ENCODE data around the gene USP20.

USP20 gene

DNA sequence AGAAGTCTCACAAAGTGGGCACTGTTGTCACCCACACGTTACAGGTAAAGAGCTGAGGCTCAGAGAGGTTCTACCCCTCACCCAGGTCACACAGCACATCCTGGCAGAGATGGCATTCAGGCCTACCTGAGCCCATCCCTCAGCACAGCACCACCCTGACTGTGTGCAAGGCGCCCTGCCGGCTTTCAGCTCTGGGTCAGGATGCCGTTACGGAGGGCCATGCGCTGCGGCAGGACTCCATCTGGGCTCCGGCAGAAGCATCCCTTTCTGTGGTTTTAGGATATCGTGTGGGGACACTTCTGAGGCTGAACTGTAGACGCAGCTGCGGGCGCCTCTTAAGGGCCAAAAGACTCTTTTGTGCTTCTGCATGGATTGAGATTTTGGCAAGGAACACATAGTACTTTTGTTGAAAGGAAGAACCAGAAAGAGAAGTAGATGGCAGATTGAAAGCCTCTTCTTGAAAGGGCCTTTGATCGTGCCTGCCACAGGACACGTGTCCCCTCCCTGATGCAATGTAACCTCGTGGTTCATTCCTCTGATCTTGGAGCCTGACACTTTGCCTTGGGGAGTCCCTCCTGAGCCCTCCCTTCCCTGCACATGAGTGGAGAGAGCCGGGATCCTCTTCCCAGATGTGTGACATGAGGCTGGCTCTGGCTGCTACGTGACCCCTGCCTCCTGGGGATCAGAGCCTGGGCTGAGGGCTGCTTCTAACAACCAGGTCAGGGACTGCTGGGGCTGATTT, 31.3 kb downstream of the USP20 start:
- no peak for DNase-seq (ENCODE audit: low spot score)
- TF ChIP-seq, protein P1, sequence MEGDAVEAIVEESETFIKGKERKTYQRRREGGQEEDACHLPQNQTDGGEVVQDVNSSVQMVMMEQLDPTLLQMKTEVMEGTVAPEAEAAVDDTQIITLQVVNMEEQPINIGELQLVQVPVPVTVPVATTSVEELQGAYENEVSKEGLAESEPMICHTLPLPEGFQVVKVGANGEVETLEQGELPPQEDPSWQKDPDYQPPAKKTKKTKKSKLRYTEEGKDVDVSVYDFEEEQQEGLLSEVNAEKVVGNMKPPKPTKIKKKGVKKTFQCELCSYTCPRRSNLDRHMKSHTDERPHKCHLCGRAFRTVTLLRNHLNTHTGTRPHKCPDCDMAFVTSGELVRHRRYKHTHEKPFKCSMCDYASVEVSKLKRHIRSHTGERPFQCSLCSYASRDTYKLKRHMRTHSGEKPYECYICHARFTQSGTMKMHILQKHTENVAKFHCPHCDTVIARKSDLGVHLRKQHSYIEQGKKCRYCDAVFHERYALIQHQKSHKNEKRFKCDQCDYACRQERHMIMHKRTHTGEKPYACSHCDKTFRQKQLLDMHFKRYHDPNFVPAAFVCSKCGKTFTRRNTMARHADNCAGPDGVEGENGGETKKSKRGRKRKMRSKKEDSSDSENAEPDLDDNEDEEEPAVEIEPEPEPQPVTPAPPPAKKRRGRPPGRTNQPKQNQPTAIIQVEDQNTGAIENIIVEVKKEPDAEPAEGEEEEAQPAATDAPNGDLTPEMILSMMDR (IDR thresholded peaks at IDR 0.05; ENCODE audit: extremely low read depth, insufficient read depth, missing control alignments), result no peak
- in situ Hi-C loops (cut with MboI; ENCODE audit: low pct_unique_long_range_greater_than_20kb, low sequenced_read_pairs, unreplicated experiment), result no loop called here

DNA sequence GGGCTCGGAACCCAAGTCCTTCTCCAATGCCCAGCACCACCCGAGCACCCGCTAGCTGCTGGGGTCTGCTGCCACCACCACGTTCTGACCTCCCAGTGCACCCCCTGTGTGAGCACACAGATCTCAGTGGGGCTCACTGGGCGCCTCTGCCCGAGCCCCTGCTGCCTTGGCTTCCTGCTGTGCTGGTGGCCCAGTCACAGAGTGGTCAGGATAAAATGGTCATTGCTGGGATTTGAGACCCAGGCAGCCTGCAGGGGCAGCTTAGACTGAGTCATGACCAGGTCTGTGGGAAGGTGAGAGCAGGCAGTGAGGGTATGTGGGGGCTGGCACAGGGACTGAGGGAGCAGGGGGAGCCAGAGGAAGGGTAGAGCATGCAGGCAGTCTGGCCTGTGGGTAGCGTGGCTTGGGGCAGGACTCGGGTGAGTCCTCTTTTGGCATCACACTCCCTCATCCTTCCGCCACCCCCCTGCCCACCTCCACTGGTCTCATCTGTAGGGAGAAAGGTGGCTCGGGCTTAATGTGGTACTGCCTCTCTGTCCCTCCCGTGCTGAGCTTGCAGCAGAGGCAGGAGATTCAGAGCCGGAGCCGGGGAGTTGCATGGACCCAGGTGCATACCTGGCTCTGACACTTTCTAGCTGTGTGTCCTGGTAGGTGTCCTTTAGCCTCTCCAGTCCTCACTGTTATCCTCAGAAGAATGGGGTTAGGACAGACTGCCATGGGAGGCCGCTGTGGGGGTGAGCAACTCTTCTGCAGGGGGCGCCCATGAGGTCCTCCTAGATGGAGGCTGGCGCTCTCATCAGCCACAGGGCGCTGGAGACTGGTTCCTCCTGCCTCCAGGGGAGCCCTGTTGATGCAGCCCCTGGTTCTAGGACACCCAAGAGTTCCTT, 32.1 kb downstream of the USP20 start:
- in situ Hi-C loops (cut with MboI; ENCODE audit: low pct_unique_long_range_greater_than_20kb, low sequenced_read_pairs, unreplicated experiment), result no loop called here
- TF ChIP-seq, protein P1 (IDR thresholded peaks at IDR 0.05; ENCODE audit: extremely low read depth, insufficient read depth, missing control alignments), result no peak
- no peak for DNase-seq (ENCODE audit: low spot score)

DNA sequence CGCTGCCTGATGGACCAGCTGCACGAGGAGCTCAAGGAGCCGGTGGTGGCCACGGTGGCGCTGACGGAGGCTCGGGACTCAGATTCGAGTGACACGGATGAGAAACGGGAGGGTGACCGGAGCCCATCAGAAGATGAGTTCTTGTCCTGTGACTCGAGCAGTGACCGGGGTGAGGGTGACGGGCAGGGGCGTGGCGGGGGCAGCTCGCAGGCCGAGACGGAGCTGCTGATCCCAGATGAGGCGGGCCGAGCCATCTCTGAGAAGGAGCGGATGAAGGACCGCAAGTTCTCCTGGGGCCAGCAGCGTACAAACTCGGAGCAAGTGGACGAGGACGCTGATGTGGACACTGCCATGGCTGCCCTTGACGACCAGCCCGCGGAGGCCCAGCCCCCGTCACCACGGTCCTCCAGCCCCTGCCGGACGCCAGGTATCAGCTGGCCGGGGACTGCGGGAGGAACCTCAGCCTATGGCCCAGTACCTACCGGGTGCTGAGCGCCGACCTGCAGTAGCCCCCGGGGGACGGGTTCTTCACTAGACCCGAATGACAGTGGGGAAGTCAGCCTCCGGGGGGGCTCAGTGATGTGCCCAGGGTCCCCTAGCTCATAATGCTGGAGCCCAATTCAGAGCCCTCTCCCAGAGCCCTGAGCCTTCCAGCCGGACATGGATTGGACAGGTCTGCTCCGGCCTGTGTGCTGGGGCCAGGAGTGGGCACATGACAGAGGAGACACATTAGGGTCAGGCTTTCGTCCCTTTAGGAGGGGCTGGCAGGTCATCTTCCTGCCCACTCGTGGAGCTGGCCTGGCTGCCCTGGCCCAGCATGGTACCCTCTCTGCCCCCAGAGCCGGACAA, 33.0 kb downstream of the USP20 start:
- in situ Hi-C loops (cut with MboI; ENCODE audit: low pct_unique_long_range_greater_than_20kb, low sequenced_read_pairs, unreplicated experiment), result no loop called here
- no peak for DNase-seq (ENCODE audit: low spot score)
- TF ChIP-seq, protein P1 (IDR thresholded peaks at IDR 0.05; ENCODE audit: extremely low read depth, insufficient read depth, missing control alignments), result no peak

DNA sequence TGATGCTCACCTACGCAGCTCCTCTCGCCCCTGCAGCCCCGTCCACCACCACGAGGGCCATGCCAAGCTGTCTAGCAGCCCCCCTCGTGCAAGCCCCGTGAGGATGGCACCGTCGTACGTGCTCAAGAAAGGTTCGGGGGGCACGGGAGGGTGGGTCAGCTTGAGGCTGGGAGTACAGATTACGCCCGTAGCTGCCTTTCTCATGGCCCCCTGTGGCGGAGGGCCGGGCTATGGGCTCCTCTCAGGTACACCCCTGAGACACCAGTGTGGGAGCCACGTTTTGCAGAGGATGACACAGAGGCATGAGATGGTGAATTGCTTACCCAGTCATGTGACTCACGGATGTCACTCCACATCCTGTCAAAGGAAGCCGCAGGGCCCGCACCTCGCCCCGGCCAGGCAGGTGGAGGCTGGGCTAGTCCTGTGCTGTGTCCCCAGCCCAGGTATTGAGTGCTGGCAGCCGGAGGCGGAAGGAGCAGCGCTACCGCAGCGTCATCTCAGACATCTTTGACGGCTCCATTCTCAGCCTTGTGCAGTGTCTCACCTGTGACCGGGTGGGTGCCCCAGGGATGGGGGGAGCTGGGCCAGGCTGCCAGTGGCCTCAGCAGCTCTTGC, 33.7 kb downstream of the USP20 start:
- in situ Hi-C loops (cut with MboI; ENCODE audit: low pct_unique_long_range_greater_than_20kb, low sequenced_read_pairs, unreplicated experiment), result no loop called here
- TF ChIP-seq, protein P1 (IDR thresholded peaks at IDR 0.05; ENCODE audit: extremely low read depth, insufficient read depth, missing control alignments), result no peak
- no peak for DNase-seq (ENCODE audit: low spot score)

DNA sequence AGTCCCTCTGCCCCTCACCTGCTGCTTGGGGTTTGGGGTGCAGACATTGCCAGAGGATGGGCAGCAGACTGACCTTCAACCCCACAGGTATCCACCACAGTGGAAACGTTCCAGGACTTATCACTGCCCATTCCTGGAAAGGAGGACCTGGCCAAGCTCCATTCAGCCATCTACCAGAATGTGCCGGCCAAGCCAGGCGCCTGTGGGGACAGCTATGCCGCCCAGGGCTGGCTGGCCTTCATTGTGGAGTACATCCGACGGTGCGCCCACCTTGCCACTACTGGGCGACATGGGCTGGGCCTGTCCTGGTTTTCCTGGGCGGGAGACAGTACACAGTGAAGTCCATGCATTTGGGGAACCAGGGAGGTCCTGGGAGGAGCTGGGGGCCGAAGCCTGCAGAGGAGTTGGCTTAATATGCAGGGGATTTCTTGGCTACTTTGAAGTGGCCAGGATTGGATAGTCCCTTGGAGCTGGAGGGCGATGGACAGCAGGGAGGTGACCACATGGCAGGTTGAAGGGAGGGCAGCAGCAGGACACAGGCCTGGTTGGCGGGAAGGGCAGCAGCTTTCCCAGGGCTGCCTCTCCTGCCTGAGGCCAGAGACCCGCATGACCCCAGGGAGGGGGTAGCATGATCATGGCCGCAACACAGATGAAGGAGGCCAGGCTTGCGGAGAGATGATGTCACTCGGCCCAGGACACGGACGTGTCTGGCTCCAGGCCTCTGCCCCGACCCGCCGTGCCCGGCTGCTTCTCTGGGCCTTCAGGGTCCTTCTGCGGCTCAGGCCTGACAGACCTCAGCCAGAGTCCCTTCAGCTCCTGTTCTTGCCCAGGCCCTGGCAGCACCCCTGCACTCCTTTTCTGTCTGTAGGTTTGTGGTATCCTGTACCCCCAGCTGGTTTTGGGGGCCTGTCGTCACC, 34.6 kb downstream of the USP20 start:
- TF ChIP-seq, protein P1 (IDR thresholded peaks at IDR 0.05; ENCODE audit: extremely low read depth, insufficient read depth, missing control alignments), result no peak
- in situ Hi-C loops (cut with MboI; ENCODE audit: low pct_unique_long_range_greater_than_20kb, low sequenced_read_pairs, unreplicated experiment), result no loop called here
- DNase-seq (ENCODE audit: low spot score), result no peak

All from GM13977 (cell line).